HG02840 (cell line): ENCODE measurements around the gene DHRS3.
"Not testable (repeated sequence)": the region's sequence is repeated elsewhere in the genome, so short reads cannot be mapped to it uniquely, and the experiment has no call there.

ENCODE experiments used
- ATAC-seq: cut with Tn5 transposase; IDR thresholded peaks from one replicate; pipeline ENCODE4 v1.9.1; 2021; ENCODE audit warnings: mild to moderate bottlenecking, moderate library complexity, moderate number of reproducible peaks; ENCODE audit not compliant: unreplicated experiment, low FRiP score

Gene DHRS3

DNA sequence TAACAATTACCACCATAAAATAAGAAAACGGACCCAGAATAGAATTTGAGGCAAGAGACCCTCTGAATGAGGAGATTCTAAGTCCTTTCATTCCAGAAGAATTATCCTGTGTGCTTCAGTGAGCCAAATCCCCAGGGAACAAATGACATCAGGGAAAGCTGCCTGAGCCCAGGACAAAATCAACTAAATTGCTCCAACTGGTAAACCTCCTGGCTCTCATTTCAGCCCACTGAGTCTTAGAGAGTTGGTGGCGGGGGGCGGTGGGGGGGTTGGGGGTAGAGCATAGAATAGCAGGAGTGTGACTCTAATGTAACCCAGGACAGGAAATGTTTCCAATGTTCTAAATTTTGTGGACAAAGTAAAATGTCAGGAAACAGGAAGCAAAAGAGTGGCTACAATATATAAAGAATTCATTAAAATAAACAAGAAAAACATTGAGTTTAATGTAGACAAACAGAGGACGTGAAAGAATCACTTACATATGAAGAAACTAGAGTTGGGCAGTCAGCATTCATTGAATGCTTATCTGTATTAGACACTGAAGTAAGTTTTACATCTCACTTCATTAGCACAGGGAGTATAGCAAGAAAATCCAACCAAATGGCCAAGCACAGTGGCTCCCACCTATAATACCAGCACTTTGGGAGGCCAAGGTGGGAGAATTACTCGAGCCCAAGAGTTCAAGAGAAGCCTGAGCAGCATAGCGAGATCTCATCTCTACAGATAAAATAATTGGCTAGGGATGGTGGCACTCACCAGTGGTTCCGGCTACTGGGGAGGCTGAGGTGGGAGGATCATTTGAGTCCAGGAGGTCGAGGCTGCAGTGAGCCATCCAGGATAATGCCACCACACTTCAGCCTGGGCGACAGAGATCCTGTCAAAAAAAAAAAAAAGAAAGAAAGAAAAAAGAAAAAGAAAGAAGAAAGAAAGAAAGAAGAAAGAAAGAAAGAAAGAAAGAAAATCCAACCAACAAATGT, 75.1 kb downstream of the DHRS3 start:
- ATAC-seq, result no peak

DNA sequence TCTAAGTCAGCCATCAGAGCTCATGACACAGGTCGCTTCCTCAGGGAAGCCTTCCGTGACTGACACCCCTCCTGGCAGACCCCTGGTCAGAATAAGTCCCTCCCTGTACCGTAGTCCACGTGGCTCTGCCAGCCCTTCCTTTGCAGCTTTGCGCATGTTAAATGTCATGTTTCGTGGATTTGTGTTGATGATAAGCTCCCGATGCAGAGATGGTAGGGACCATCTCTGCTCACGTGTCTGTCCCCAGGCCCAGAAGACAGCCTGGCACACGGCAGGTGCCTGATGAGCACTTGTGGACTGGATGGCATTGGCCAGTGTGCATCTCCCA, 75.9 kb downstream of the DHRS3 start:
- ATAC-seq, result no peak

DNA sequence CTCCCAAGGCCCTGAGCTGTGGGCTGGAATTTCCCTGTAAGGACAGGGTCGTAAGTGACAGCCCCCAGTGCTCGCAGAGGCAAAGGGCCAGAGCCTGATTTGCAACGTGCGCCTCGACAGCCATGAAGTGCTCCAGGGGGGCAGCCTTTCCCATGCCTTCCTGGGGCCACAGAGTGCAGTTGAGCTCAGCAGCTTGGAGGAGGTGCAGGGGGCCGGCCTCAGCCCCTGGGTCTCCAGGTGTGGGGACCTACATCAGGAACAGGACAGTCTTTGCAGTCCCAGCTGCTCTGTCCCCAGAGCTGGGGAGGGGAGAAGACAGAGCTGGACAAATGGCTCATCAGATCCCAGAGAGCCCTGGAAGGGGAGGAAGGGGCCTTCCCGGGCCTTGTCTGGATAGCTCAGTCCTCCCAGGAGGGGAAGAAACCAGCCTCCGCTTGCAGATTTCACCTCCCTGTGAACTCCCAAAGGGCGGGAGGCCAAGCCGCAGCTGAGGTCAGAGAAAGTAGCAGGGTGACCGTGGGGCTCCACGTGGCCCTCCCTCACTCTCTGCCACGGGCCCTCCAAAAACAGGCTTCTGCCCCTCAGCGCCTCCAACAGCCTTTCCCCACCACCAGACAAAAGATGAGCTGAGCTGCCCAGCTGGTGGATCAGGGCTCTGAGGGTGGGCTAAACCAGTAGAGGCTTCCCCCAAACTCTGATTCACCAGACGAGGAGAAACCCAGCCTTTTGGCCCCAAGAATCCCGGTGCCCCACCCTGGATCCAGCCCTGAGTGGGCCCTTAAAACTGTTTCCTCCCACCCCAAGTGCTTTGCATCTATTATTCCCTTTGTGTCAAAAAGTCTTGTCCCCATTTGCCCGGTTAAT, 76.5 kb downstream of the DHRS3 start:
- ATAC-seq, result no peak

DNA sequence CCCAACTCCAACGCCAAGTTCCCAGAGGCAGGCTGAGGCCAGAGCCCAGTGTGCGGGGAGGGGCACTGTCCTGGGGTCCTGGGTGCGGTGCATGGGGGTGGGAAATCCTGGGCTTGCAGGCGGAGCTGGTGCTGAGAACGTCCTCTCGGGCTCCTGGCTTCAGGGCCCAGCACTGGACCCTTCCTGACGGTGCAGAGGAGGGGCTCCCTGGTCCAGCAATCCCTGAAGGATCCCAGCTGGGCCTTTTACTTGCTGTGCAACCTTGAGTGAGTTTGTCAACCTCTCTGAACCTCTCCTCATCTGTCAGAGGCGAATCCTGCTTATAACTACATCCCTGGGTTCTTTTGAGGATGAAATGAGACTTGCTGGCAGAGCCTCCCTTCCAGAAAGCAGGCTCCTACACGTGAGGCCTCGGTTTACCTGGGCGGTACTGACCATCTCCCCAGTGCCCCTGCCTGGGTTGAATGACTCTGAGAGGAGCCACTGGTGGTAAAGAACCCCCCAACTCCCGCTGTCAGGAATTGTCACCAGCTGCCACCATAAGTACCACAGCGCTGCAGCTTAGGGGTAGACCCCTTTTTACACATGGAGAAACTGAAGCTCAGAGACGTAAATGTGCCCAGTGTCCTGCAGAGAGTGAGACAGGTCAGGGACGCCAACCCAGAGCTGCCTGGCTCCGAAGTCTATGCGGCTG, 77.3 kb downstream of the DHRS3 start:
- no peak for ATAC-seq

DNA sequence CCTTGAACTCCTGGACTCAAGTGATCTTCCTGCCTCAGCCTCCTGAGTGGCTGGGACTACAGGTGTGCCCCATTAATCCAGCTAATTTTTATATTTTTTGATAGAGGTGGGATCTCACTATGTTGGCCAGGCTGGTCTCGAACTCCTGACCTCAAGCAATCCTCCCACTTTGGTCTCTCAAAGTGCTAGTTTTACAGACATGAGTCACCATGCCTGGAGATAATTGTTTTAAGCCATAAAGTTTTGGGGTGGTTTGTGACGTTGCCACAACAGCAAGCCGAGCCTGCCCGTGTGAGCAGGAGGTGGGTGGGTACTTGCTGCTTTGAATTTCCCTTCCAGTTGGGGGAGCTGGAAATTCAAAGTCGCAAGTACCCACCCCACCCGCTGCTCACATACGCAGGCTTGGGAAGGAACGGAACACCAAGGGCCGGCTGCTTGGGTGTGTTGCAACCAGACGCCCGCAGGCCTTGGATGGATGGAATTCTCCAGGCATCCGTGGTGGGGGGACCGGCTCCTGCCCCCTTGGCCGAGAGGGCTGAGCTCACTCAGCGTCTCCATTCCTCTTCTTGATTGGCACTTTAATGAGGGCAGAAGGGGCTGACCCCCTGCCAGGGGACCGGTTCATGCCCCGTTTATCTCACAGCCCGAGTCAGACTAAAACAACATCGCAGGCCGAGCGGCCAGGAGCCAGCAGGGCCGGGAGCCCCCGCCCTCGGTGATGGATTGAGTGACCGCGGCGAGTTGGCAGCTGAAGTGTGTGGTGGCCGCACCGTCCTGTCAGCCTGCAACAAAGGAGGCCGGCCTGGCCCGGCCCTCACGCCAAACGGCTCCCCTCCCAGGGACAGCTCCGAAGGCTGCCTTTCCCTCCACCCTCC, 78.1 kb downstream of the DHRS3 start:
- no peak for ATAC-seq

DNA sequence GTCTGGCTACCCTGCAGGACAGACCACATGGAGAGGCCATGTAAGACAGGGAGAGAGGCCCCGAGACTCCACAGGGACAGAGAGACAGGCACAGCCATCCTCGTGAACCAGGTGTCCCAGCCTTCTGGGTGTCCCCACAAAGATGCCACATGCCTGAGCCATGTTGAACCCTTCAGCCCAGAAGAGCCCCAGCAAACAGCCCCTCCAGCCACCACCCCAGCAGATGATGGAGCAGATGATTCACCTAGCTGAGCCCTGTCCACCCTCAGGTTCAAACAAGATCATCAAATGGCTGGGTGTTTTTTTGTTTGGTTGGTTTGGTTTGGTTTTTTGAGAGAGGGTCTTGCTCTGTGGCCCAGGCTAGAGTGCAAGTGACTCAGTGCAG, 78.7 kb downstream of the DHRS3 start:
- no peak for ATAC-seq

DNA sequence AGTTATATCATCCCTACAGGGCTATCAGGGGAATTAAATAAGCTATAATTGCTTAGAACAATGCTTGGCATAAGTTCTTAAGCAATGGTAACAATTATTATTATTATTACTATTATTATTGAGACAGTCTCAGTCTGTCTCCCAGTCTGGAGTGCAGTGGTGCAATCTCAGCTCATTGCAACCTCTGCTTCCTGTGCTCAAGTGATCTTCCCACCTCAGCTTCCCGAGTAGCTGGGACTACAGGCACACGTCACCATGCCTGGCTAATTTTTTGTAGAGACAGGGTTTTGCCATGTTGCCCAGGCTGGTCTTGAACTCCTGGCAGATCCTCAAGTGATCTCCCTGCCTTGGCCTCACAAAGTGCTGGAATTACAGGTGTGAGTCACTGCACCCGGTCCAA, 79.5 kb downstream of the DHRS3 start:
- ATAC-seq, result not testable (repeated sequence)

DNA sequence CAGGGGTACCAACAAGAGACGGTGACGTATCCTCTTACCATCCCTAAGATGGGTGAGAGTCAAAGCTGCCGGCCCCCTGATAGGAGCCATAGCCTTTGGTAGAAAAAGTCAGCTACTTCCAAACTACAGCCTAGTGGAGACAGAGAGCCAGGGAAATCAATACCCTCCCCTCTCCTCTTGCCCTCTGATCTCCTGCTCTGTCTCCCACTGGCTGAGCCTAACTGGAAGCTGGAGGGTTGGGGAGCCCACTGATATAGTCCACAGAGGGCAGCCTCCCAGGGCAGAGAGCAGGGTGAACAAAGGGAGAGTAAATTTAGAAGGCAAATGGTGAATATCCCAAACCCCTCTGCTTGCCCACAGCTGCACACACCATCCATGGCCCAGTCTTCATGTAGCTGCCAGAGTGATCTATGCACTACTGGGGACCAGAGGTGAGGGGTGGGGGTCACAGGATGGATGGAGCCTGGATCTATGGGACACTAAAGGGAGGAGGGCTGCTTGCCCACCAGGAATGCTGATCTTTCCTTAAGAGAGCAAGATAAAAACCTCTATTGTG, 80.0 kb downstream of the DHRS3 start:
- no peak for ATAC-seq

DNA sequence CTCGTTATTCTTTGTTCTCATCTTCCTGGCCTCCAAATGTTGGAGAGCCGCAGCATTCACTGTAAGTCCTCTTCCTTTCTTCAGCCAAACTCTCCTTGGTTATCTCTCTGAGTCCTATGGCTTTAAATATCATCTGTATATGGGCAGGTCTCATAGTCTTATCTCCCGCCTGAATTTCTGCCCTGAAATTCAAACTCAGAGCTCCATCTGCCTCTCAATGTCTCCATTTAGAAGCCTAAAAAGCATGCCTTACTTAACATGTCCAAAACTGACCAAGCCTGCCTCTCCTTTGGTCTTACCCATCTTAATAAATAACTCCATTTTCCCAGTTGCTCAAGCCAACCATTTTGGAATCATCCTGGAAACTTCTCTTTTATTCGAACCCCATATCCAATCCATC, 80.7 kb downstream of the DHRS3 start:
- ATAC-seq, result no peak

DNA sequence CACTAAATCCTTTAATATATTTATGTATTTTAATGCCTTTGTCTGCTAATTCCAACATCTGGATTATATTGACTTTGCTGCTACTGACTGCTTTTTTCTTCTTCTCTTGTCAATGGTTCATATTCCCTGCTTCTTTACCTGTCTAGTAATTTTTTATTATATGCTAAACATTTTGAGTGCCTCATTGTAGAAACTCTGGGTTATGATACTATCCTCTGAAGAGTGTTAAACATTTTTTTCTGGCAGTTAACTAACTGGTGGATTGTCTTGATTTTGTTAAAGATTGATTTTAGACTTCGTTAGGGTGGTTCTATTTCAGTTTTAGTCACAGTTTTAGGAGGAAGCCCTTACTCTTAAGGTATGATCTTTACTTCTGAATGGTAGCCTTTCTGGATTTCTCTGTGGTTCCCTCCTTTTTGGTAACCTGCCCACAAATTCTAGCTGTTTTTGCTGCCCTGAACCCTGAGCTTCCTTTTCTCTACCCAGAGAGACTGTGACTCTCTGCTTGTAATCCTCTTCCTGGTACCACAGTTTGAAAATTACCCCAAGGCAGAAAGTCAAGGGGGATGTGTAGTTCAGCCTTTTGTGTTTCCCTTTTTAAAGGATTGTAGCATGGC, 81.9 kb downstream of the DHRS3 start:
- ATAC-seq, result no peak

DNA sequence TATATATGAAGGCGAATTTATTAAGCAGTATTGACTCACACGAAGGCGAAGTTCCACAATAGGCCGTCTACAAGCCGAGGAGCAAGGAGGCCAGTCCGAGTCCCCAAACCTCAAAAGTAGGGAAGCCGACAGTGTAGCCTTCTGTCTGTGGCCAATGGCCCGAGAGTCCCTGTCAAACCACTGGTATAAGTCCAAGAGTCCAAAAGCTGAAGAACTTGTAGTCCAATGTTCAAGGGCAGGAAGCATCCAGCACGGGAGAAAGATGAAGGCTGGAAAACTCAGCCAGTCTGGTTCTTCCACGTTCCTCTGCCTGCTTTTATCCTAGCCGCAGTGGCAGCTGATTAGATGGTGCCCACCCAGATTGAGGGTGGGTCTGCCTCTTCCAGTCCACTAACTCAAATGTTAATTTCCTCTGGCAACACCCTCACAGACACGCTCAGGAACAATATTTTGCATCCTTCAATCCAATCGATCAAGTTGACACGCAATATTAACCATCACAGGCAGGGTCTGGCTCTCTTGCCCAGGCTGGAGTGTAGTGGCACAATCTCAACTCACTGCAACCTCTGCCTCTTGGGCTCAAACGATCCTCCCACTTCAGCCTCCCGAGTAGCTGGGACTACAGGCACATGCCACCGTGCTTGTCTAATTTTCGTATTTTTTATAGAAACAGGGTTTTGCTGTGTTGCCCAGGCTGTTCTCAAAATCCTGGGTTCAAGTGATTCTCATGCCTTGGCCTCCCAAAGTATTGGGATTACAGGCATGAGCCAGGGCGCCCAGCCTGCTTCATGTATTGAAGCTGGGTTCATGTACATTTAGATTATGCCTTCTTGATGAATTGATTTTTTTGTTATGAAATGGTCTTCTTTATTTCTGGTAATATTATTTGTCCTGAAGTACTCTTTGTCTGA, 85.3 kb downstream of the DHRS3 start:
- ATAC-seq, result no peak

DNA sequence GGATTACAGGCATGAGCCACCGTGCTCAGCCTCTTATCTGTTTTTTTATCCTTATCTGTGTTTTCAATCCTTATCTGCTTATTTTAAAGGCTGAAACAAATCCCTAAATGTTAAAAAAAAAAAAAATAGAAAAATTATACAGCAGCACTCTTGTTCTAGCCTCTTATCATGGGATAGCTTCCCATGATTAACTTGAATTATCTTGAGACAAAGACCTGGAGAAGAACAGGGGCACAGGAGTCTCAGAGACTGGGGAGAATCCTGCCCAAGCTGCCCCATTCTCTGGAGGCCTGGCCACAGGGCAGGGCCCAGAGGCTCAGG, 86.9 kb downstream of the DHRS3 start:
- ATAC-seq, result no peak

DNA sequence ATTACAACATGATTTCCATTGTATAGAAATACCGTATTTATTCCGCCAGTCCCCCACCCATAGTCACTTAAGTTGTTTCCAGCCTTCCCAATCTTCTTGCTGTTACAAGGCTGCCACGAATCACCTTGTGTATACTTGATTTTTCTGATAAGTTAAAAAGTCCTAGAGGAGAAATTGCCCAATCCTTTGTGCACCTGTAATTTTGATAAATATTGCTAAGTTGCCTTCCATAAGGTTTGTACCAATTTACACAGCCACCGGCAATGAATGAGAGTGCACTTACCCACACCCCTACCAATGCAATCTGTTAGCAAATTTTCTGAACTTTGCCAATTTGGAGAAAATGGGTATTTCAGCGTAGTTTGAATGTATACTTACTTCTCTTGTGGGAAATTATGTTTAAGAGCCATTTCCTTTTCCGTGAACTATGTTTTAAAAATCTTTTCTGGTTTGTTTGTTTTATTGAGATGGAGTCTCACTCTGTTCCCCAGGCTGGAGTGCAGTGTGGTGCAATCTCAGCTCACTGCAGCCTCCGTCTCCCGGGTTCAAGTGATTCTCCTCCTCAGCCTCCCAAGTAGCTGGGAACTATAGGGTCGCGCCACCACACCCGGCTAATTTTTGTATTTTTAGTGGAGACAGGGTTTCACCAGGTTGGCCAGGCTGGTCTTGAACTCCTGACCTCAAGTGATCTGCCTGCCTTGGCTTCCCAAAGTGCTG, 87.4 kb downstream of the DHRS3 start:
- no peak for ATAC-seq

DNA sequence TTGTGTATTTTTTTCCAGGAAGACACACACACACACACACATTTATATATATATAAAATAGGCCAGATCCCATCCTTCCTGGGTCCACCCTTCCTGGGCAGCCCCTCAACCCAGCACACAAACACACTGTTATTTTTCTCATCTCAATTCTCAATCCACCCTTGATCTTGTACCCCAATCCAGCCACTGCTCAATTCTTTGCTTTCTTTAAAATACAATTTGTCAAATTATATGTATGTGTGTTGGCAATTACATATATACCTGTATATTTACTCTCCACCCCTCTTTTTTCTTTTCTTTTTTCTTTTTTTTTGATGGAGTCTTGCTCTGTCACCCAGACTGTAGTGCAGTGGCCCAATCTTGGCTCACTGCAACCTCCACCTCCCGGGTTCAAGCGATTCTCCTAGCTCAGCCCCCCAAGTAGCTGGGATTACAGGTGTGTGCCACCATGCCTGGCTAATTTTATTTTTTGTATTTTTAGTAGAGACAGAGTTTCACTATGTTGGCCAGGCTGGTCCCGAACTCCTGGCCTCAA, 88.3 kb downstream of the DHRS3 start:
- ATAC-seq, result no peak

DNA sequence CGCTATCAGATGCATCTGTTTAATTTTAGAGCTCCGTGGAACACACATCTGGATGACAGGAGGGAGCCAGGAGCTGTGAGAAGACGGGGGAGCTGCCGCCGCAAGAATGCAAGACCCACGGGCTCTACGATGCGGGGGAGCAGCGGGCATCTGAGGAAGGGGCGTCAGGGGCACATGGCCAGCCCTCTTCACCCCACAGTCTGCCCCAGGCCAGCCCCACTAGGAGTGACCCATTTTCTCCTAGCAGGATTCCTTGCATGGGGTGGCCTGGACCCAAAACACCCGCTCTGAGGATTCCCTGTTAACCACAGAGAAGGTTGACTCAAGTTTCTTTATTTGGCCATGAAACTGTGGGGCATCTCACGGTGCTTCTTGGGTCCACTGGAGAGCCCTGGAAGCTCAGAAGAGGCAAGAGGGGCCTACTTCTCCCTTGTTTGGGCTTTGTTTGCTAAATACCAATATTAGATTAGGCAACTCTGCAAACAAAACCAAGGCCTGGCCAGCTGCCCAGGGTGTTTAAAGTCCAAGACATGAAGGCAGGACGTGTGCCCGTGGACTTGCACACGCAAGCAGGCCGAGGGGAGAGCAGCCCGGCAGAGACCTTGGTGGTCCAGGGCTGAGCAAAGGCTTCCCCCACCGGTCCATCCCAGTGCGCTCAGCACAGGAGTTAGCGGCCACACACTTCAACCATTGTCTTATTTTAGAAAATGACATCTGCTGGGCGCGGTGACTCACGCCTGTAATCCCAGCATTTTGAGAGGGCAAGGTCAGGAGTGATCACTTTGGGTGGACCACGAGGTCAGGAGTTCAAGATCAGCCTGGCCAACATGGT, 89.8 kb downstream of the DHRS3 start:
- no peak for ATAC-seq

DNA sequence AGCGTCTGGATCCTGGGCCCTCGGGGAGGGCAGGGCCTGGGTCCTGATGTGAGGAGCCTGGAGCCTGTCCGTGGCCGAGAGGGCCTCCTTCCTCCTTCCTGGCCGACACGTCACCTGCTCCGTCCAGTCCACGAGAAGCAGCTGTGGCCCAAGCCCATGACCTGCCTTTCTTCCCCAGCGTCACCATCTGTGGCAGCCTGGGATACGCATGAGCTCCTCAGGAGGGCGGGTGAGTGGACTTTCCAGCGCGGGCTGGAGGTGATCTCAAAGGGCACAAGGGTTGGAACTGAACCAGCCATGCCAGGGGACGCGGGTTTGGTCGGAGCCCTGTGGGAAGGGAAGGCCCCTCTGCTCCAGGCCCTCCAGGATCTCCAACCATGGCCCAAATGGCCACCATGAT, 90.4 kb downstream of the DHRS3 start:
- ATAC-seq, result no peak
